Fibroblast of skin of right biceps (primary cell): Measurements from ENCODE around the gene CPT1A.
"Not testable (repeated sequence)": the region's sequence is repeated elsewhere in the genome, so short reads cannot be mapped to it uniquely, and the experiment has no call there.

Source experiments
- DNase-seq: peaks from one replicate; pipeline ENCODE4 v3.0.0-alpha.2; 2013

CPT1A gene

GRCh38 chr11:68841718-68842426 lies at the start of gene CPT1A:
Gene CPT1A (minus strand): TSS chr11:68841916. CDS start chr11:68815474, 26,442 bp downstream.
- peak; percentile 76 for DNase-seq

- peak; percentile 97 for DNase-seq
Observed at GRCh38 chr11:68890490-68891231, 48.9 kb upstream of the CPT1A start.

- DNase-seq = peak; percentile 98
Observed at GRCh38 chr11:68889948-68890446, 48.3 kb upstream of the CPT1A start.

GRCh38 chr11:68884827-68885226 lies 43.1 kb upstream of the CPT1A start:
- DNase-seq = not testable (repeated sequence)

GRCh38 chr11:68882391-68882790 lies 40.7 kb upstream of the CPT1A start:
- DNase-seq = no peak

- no peak for DNase-seq
Observed at GRCh38 chr11:68881320-68881719, 39.6 kb upstream of the CPT1A start.

- no peak for DNase-seq
Observed at GRCh38 chr11:68880851-68881250, 39.1 kb upstream of the CPT1A start.

GRCh38 chr11:68878022-68878421 lies 36.3 kb upstream of the CPT1A start:
- no peak for DNase-seq

GRCh38 chr11:68872216-68873003 lies 30.7 kb upstream of the CPT1A start:
- peak; percentile 69 for DNase-seq

GRCh38 chr11:68870470-68870869 lies 28.8 kb upstream of the CPT1A start:
- peak; percentile 18 for DNase-seq

GRCh38 chr11:68868221-68868835 lies 26.6 kb upstream of the CPT1A start:
- no peak for DNase-seq

GRCh38 chr11:68867066-68867465 lies 25.4 kb upstream of the CPT1A start:
- DNase-seq = no peak

- no peak for DNase-seq
Observed at GRCh38 chr11:68865241-68865640, 23.5 kb upstream of the CPT1A start.

- DNase-seq = no peak
Observed at GRCh38 chr11:68863553-68864265, 22.0 kb upstream of the CPT1A start.

GRCh38 chr11:68862421-68862820 lies 20.7 kb upstream of the CPT1A start:
- DNase-seq = no peak

- DNase-seq = no peak
Observed at GRCh38 chr11:68859123-68859522, 17.4 kb upstream of the CPT1A start.

- DNase-seq = no peak
Observed at GRCh38 chr11:68857037-68857586, 15.4 kb upstream of the CPT1A start.

GRCh38 chr11:68856425-68857030 lies 14.8 kb upstream of the CPT1A start:
- not testable (repeated sequence) for DNase-seq

GRCh38 chr11:68855205-68855981 lies 13.7 kb upstream of the CPT1A start:
- peak; percentile 29 for DNase-seq

GRCh38 chr11:68854273-68854958 lies 12.7 kb upstream of the CPT1A start:
- DNase-seq = no peak
